GM23338 (cell line): ENCODE data around the gene RXYLT1. TPM values are rescaled to one million over a fixed set of nuclear protein-coding genes. Genes with fewer than 3 reads are reported as not detected.
A peak's percentile ranks its signal among the peaks of the same experiment; 100 is the strongest.

Experiments used
- ATAC-seq: fragments of 200-7000 bp; cut with Tn5 transposase; 3 replicates; pipeline ENCODE4 v1.9.1; 2020
- DNase-seq: peaks from one replicate; pipeline ENCODE4 v3.0.0-alpha.2; 2015; ENCODE audit warnings: low spot score
- H2AFZ ChIP-seq: fragments of 200-600 bp; sonication (generic); 2 replicates; pipeline ENCODE4 v1.8.0; 2016; ENCODE audit warnings: antibody characterized with exemption, mild to moderate bottlenecking, moderate library complexity
- H3F3A ChIP-seq: fragments of 200-600 bp; sonication (generic); replicated peaks from 2 replicates; pipeline ENCODE4 v1.8.0; 2017; ENCODE audit warnings: antibody characterized with exemption, mixed run types, low read depth
- H3K27ac ChIP-seq: fragments of 200-600 bp; sonication (generic); 2 replicates; pipeline ENCODE4 v1.6.1; 2016; ENCODE audit warnings: low read depth
- H3K27me3 ChIP-seq: fragments of 200-600 bp; sonication (generic); 2 replicates; pipeline ENCODE4 v1.8.0; 2016; ENCODE audit warnings: mild to moderate bottlenecking, mixed run types, moderate library complexity; ENCODE audit not compliant: insufficient read depth
- H3K36me3 ChIP-seq: fragments of 200-600 bp; sonication (generic); 2 replicates; pipeline ENCODE4 v1.8.0; 2016; ENCODE audit warnings: mild to moderate bottlenecking; ENCODE audit not compliant: insufficient read depth
- H3K4me1 ChIP-seq: fragments of 200-600 bp; sonication (generic); 2 replicates; pipeline ENCODE4 v1.8.0; 2016; ENCODE audit warnings: mild to moderate bottlenecking, moderate library complexity; ENCODE audit not compliant: insufficient read depth
- H3K4me2 ChIP-seq: fragments of 200-600 bp; sonication (generic); 2 replicates; pipeline ENCODE4 v1.7.1; 2017; ENCODE audit warnings: mixed run types
- H3K4me3 ChIP-seq: fragments of 200-600 bp; sonication (generic); 2 replicates; pipeline ENCODE4 v1.6.1; 2016; ENCODE audit warnings: mixed run types
- H3K79me2 ChIP-seq: fragments of 200-600 bp; sonication (generic); replicated peaks from 2 replicates; pipeline ENCODE4 v1.8.0; 2017; ENCODE audit warnings: mild to moderate bottlenecking; ENCODE audit not compliant: insufficient read depth
- H3K9me2 ChIP-seq: fragments of 200-600 bp; sonication (generic); 2 replicates; pipeline ENCODE4 v1.8.0; 2017; ENCODE audit not compliant: insufficient read depth
- H4K20me1 ChIP-seq: fragments of 200-600 bp; sonication (generic); replicated peaks from 2 replicates; pipeline ENCODE4 v1.8.0; 2017; ENCODE audit warnings: mild to moderate bottlenecking; ENCODE audit not compliant: insufficient read depth
- H3K27ac Mint-ChIP-seq: 2 replicates; pipeline ENCODE4 v1.8.0; 2020; ENCODE audit warnings: inconsistent platforms, mild to moderate bottlenecking, moderate library complexity, mixed read lengths
- H3K27me3 Mint-ChIP-seq: 3 replicates; pipeline ENCODE4 v1.8.0; 2022; ENCODE audit warnings: low read depth, mild to moderate bottlenecking, moderate library complexity, mixed read lengths, inconsistent platforms; ENCODE audit not compliant: insufficient read depth, poor library complexity
- H3K36me3 Mint-ChIP-seq: 3 replicates; pipeline ENCODE4 v1.8.0; 2021; ENCODE audit warnings: low read depth, mild to moderate bottlenecking, inconsistent platforms, moderate library complexity, mixed read lengths
- H3K4me1 Mint-ChIP-seq: 3 replicates; pipeline ENCODE4 v1.8.0; 2020; ENCODE audit warnings: mild to moderate bottlenecking, inconsistent platforms, mixed read lengths
- H3K4me3 Mint-ChIP-seq: 3 replicates; pipeline ENCODE4 v1.8.0; 2021; ENCODE audit warnings: moderate library complexity, mild to moderate bottlenecking, inconsistent platforms, mixed read lengths
- H3K9me3 Mint-ChIP-seq: 3 replicates; pipeline ENCODE4 v1.8.0; 2020; ENCODE audit warnings: moderate library complexity, mild to moderate bottlenecking, inconsistent platforms, mixed read lengths
- CREB1 ChIP-seq: fragments of 250-450 bp; sonication (Bioruptor Pico); IDR thresholded peaks from 2 replicates; pipeline ENCODE4 v1.5.0; 2020; ENCODE audit warnings: low read depth, mild to moderate bottlenecking, moderate library complexity
- CTCF ChIP-seq, 2 experiments: fragments of 200-600 bp in 1 of 2; sonication (generic) in 1 of 2; conservative IDR thresholded peaks; 2 replicates each; pipeline versions ENCODE4 v1.5.1 to v1.6.1; 2016 to 2017; ENCODE audit warnings: antibody characterized with exemption in 2 of 2, low read depth in 2 of 2, mild to moderate bottlenecking in 2 of 2, moderate library complexity in 1 of 2
- ETS1 ChIP-seq: IDR thresholded peaks from 2 replicates; pipeline ENCODE4 v1.6.1; 2016; ENCODE audit warnings: antibody characterized with exemption
- EZH2phosphoT487 ChIP-seq: fragments of 200-600 bp; sonication (generic); IDR thresholded peaks from one replicate; pipeline ENCODE4 v1.8.1; 2018; ENCODE audit warnings: antibody characterized with exemption; ENCODE audit not compliant: unreplicated experiment
- JUNB ChIP-seq: IDR thresholded peaks from one replicate; pipeline ENCODE4 v1.6.1; 2016; ENCODE audit warnings: antibody characterized with exemption; ENCODE audit not compliant: unreplicated experiment
- POLR2AphosphoS5 ChIP-seq: IDR thresholded peaks from 2 replicates; pipeline ENCODE4 v1.6.1; 2016; ENCODE audit warnings: antibody characterized with exemption, low read depth
- REST ChIP-seq: IDR thresholded peaks from one replicate; pipeline ENCODE4 v1.6.1; 2018; ENCODE audit warnings: antibody characterized with exemption; ENCODE audit not compliant: unreplicated experiment
- STAT1 ChIP-seq: IDR thresholded peaks from one replicate; pipeline ENCODE4 v1.6.1; 2016; ENCODE audit warnings: antibody characterized with exemption; ENCODE audit not compliant: unreplicated experiment
- ZNF114 ChIP-seq: fragments of 250-450 bp; sonication (Bioruptor Pico); IDR thresholded peaks from 2 replicates; pipeline ENCODE4 v1.5.0; 2020; ENCODE audit warnings: mild to moderate bottlenecking, moderate library complexity
- ZNF331 ChIP-seq: fragments of 250-450 bp; sonication (Bioruptor Pico); IDR thresholded peaks from 2 replicates; pipeline ENCODE4 v1.5.0; 2020; ENCODE audit warnings: low read depth, mild to moderate bottlenecking, moderate library complexity
- polyA plus RNA-seq: library from polyadenylated mRNA; unstranded; fragments of >200 nt; fragmentation: Nextera tagmentation; extraction: Ambion mirVana; gene quantifications from 2 replicates; pipeline ENCODE4 v1.2.1, GENCODE V29; 2016
- total RNA-seq: library from RNA; depleted of rRNA; stranded (reverse); fragments of >200 nt; shearing (Covaris generic); gene quantifications from 2 replicates; pipeline ENCODE4 v1.2.3, GENCODE V29; 2014

Gene RXYLT1
- total and polyA plus RNA-seq, 2 experiments from 2014 or later = 10.1 to 11.1 TPM

- Histone ChIP-seq H3K4me3 (peak overlapping the region; percentile 68), H3K27me3 (peaks cover 18% of the 10 kb centered on the region; the same call in 1 of the 2 replicates), H3K79me2 (no peaks in the 10 kb centered on the region), H3K27ac (no peak overlapping the region), H4K20me1 (no peaks in the 10 kb centered on the region), H3K4me1 (peaks cover 6% of the 10 kb centered on the region; the same call in 1 of the 2 replicates), H2AFZ (peak overlapping the region; percentile 98), H3K36me3 (no peaks in the 10 kb centered on the region), H3K4me2 (peak overlapping the region; percentile 80), H3K9me2 (0 out of 2 replicates have a peak, but pooled peaks cover 4% of the 10 kb centered on the region), H3F3A (no peaks in the 10 kb centered on the region)
- DNase-seq (peak; percentile 66), ATAC-seq (peak; percentile 86)
- Mint-ChIP-seq H3K27me3 (peaks cover 9% of the 10 kb centered on the region), H3K4me3 (peak overlapping the region; percentile 79), H3K4me1 (no peaks in the 10 kb centered on the region), H3K36me3 (no peaks in the 10 kb centered on the region), H3K27ac (no peak overlapping the region), H3K9me3 (no peaks in the 10 kb centered on the region; the same call in 1 of the 3 replicates)
- TF ChIP-seq STAT1 = no peak
- TF ChIP-seq POLR2AphosphoS5 = peak; percentile 45; the same call in 1 of the 2 replicates
Observed at GRCh38 chr12:63821781-63822251, 42.1 kb downstream of the RXYLT1 start.

GRCh38 chr12:63822352-63822751 lies 42.6 kb downstream of the RXYLT1 start:
- H3K4me1 Mint-ChIP-seq = no peaks in the 10 kb centered on the region
- no peak for DNase-seq
- Histone ChIP-seq H3K36me3 (no peaks in the 10 kb centered on the region), H2AFZ (peak overlapping the region; percentile 98), H3K4me2 (peak overlapping the region; percentile 80), H3K27me3 (peaks cover 18% of the 10 kb centered on the region; the same call in 1 of the 2 replicates), H3K27ac (no peak overlapping the region), H3K4me3 (peak overlapping the region; percentile 68), H3K9me2 (0 out of 2 replicates have a peak, but pooled peaks cover 4% of the 10 kb centered on the region), H3K79me2 (no peaks in the 10 kb centered on the region), H4K20me1 (no peaks in the 10 kb centered on the region), H3K4me1 (peaks cover 6% of the 10 kb centered on the region; the same call in 1 of the 2 replicates), H3F3A (no peaks in the 10 kb centered on the region)
- H3K36me3 Mint-ChIP-seq = no peaks in the 10 kb centered on the region
- H3K27me3 Mint-ChIP-seq = peaks cover 9% of the 10 kb centered on the region
- no peak for ATAC-seq
- peak overlapping the region; percentile 79; the same call in 2 of the 3 replicates for H3K4me3 Mint-ChIP-seq
- no peaks in the 10 kb centered on the region; the same call in 1 of the 3 replicates for H3K9me3 Mint-ChIP-seq
- no peak overlapping the region for H3K27ac Mint-ChIP-seq
- no peak for TF ChIP-seq CREB1 (CRISPR knock-in tag)
- no peak for TF ChIP-seq ETS1
- no peak for TF ChIP-seq REST
- no peak for TF ChIP-seq ZNF331 (CRISPR knock-in tag)
- TF ChIP-seq EZH2phosphoT487 = no peak
- TF ChIP-seq POLR2AphosphoS5 = no peak
- TF ChIP-seq STAT1 = no peak
- no peak for TF ChIP-seq ZNF114 (CRISPR knock-in tag)
- TF ChIP-seq CTCF (conservative IDR thresholded peaks at IDR 0.05; ENCODE audit: low read depth in 2 of 2) = no peak
- no peak for TF ChIP-seq JUNB
